HepG2 (cell line): ENCODE results near the gene SPTBN4.

ENCODE experiments used
- ELF1 ChIP-seq: sonication (generic); formaldehyde crosslinking; IDR thresholded peaks from 2 replicates; pipeline ENCODE4 v1.4.0; 2020; ENCODE audit warnings: missing genetic modification reagents
- EZH2 ChIP-seq: conservative IDR thresholded peaks from 2 replicates; pipeline ENCODE4 v1.6.1; 2012; ENCODE audit warnings: mild to moderate bottlenecking, low read depth, low read length, moderate library complexity
- FOXK1 ChIP-seq: sonication (generic); formaldehyde crosslinking; IDR thresholded peaks from 2 replicates; pipeline ENCODE4 v1.4.0; 2020; ENCODE audit warnings: low read depth, missing genetic modification reagents, borderline replicate concordance
- POLR2A ChIP-seq, 2 experiments: IDR thresholded peaks; 2 replicates each; pipeline ENCODE4 v1.6.1; 2011; ENCODE audit warnings: low read depth in 2 of 2, low read length in 2 of 2, mild to moderate bottlenecking in 1 of 2, moderate library complexity in 1 of 2; ENCODE audit not compliant: insufficient read depth in 1 of 2
- SCMH1 ChIP-seq: sonication (generic); formaldehyde crosslinking; IDR thresholded peaks from 2 replicates; pipeline ENCODE4 v1.9.0; 2021; ENCODE audit warnings: missing genetic modification reagents, mild to moderate bottlenecking, borderline replicate concordance
- TARDBP ChIP-seq: sonication (generic); formaldehyde crosslinking; IDR thresholded peaks from 2 replicates; pipeline ENCODE4 v1.8.0; 2022; ENCODE audit warnings: mild to moderate bottlenecking, missing genetic modification reagents
- ZNF333 ChIP-seq: sonication (generic); formaldehyde crosslinking; IDR thresholded peaks from 2 replicates; pipeline ENCODE4 v1.4.0; 2020; ENCODE audit warnings: mild to moderate bottlenecking, missing genetic modification reagents, borderline replicate concordance
- ZNF567 ChIP-seq: sonication (generic); formaldehyde crosslinking; IDR thresholded peaks from 2 replicates; pipeline ENCODE4 v1.8.1; 2023; ENCODE audit warnings: mild to moderate bottlenecking, missing genetic modification reagents, borderline replicate concordance
- ZNF749 ChIP-seq: sonication (generic); formaldehyde crosslinking; IDR thresholded peaks from 2 replicates; pipeline ENCODE4 v1.8.0; 2022; ENCODE audit warnings: mild to moderate bottlenecking, missing genetic modification reagents, moderate library complexity, borderline replicate concordance
- TF ChIP-seq, protein P1 (sequence below): sonication (generic); formaldehyde crosslinking; IDR thresholded peaks from 2 replicates; pipeline ENCODE4 v1.5.0; 2020; ENCODE audit warnings: mild to moderate bottlenecking, missing genetic modification reagents, moderate library complexity

DNA sequence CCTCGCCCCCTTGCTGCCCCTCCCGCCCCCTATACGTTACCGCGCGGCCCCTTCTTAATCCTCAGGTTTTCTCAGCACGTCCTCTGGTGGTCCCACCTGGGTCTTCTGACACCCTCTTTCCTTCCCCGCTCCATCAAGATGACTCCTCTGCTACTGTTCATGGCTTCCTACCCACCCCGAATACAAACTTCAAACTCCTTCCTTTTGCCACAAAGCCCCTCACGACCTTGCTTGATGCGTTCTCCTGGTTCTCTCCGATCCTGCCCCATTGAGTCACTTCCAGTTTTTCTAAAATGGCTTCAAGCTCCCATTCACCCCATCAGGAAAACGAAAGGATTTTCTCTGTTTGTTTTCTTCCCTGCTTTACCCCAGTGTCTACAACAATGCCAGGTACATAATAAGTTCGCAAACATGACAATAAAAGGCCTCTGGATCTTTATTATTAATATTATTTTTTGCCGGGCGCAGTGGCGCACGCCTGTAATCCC is 21.9 kb upstream of the SPTBN4 start:
- no peak for TF ChIP-seq ZNF749 (CRISPR knock-in tag)
- TF ChIP-seq ZNF333 (CRISPR knock-in tag), result no peak
- no peak for TF ChIP-seq ELF1 (CRISPR knock-in tag)
- TF ChIP-seq FOXK1 (CRISPR knock-in tag), result no peak
- no peak; the same call in 1 of the 2 replicates for TF ChIP-seq TARDBP (CRISPR knock-in tag)
- no peak; a peak in 1 of 4 replicates for TF ChIP-seq POLR2A (IDR thresholded peaks at IDR 0.05; ENCODE audit: insufficient read depth in 1 of 2, low read depth in 2 of 2, low read length in 2 of 2)
- TF ChIP-seq, protein P1, sequence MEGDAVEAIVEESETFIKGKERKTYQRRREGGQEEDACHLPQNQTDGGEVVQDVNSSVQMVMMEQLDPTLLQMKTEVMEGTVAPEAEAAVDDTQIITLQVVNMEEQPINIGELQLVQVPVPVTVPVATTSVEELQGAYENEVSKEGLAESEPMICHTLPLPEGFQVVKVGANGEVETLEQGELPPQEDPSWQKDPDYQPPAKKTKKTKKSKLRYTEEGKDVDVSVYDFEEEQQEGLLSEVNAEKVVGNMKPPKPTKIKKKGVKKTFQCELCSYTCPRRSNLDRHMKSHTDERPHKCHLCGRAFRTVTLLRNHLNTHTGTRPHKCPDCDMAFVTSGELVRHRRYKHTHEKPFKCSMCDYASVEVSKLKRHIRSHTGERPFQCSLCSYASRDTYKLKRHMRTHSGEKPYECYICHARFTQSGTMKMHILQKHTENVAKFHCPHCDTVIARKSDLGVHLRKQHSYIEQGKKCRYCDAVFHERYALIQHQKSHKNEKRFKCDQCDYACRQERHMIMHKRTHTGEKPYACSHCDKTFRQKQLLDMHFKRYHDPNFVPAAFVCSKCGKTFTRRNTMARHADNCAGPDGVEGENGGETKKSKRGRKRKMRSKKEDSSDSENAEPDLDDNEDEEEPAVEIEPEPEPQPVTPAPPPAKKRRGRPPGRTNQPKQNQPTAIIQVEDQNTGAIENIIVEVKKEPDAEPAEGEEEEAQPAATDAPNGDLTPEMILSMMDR (CRISPR knock-in tag), result peak; percentile 78
- TF ChIP-seq EZH2, result no peak
- no peak for TF ChIP-seq ZNF567
- TF ChIP-seq SCMH1 (CRISPR knock-in tag), result no peak
